ENCODE data around the gene NOL4L.

The NOL4L gene

DNA sequence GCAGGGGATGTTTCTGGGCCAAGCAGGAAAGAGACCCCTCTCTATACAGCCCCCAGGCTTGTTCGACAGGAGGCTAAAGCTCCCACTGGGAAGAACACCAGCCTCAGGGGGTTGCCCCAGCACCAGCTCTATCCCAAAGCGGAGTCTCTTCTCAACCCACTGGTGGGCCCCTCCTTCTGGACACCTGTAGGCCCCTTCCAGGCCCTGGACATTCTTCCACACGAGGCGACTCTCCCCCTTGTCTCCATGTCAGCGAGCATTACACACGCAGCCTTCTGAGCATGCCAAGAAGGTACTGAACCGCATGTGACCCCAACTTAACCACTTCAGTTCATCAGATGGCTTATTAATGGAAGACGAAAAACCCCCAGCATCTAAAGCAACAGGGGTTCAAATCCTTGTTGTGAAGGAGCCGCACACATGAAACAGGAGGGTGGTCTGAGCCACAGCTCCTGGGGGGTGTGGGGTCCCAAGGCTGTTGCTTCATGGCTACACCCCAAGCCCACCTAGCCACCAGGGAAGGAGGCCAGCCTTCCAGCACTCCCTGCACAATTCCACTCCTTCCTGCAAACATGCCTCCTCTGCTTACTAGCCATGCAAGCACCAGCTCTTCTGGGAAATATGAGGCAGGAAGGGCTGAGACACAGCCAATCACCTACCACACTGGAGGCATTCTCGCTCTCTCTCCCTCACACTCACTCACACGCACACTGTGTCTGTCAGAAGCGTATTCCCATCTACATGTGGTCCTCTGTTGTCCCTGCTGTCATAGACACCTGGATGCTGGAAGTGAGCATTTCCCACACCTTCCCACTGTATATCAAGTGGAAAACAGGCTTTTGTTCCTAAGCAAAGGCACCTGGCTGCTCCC lies 104.5 kb downstream of the NOL4L start:
- H3K27ac ChIP-seq: no peak overlapping the region
- TF ChIP-seq ZFX (IDR thresholded peaks at IDR 0.05): no peak
- TF ChIP-seq, protein P1, sequence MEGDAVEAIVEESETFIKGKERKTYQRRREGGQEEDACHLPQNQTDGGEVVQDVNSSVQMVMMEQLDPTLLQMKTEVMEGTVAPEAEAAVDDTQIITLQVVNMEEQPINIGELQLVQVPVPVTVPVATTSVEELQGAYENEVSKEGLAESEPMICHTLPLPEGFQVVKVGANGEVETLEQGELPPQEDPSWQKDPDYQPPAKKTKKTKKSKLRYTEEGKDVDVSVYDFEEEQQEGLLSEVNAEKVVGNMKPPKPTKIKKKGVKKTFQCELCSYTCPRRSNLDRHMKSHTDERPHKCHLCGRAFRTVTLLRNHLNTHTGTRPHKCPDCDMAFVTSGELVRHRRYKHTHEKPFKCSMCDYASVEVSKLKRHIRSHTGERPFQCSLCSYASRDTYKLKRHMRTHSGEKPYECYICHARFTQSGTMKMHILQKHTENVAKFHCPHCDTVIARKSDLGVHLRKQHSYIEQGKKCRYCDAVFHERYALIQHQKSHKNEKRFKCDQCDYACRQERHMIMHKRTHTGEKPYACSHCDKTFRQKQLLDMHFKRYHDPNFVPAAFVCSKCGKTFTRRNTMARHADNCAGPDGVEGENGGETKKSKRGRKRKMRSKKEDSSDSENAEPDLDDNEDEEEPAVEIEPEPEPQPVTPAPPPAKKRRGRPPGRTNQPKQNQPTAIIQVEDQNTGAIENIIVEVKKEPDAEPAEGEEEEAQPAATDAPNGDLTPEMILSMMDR (conservative IDR thresholded peaks at IDR 0.05): no peak

DNA sequence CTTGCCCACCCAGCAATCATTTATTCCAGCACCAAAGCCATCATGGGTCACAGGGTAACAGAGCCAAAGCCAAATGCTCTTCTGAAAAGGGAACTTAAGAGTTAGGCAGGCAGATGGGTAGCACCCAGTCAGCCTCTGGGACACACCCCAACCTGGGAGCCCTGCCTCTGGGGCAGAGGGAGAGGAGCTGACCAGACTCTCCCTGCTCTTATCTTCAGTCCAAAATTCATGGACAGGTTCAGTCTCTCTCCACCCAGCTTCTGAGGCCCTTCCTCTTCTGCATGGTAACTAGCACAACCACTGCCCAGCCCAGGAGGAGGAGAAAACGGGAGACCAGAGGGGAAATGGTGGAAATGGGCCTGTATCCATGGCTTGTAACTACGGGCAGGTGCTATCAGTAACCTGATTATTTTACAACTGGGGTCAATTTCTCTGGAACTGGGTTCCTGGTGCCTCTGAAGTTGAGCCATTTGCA lies 105.4 kb downstream of the NOL4L start:
- no peak overlapping the region for H3K27ac ChIP-seq
- no peak for TF ChIP-seq ZFX (IDR thresholded peaks at IDR 0.05)
- TF ChIP-seq, protein P1 (conservative IDR thresholded peaks at IDR 0.05): no peak

DNA sequence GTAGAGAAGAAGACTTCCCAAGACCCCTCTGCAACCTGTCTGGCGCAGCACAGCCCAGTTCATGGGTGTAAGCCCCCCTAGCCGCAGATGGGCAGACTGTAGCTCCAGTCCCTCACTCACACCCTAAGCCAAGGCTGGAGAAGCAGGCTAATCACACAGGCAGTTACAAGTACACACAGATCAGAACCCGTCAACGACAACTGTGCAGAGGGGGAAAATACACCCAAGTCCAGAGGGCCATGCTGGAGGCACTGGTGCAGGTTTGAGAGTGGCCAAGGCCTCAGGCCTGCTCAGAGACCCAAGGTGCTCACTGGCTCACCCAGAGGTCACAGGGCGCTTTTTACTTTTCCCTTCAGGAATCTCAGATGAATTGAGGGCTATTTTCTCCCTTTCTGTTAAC lies 106.1 kb downstream of the NOL4L start:
- no peak for TF ChIP-seq ZFX (IDR thresholded peaks at IDR 0.05)
- TF ChIP-seq, protein P1 (conservative IDR thresholded peaks at IDR 0.05): no peak
- H3K27ac ChIP-seq: no peak overlapping the region

DNA sequence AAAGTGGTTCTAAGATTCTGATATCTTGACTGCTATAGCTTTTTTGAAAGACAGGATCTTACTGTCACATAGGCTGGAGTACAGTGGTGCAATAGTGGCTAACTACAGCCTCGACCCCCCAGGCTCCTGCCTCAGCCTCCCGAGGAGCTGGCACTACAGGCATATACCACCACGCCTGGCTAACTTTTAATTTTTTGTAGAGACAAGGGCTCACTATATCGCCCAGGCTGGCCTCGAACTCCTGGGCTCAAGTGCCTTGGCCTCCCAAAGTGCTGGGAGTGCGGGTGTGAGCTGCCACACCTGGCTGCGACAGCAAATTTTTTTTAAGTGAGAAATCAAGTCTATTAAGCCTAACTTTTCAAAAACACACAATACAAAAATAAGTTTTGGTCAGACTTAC lies 106.6 kb downstream of the NOL4L start:
- TF ChIP-seq ZFX (IDR thresholded peaks at IDR 0.05): no peak
- TF ChIP-seq, protein P1 (conservative IDR thresholded peaks at IDR 0.05): no peak
- no peak overlapping the region for H3K27ac ChIP-seq

DNA sequence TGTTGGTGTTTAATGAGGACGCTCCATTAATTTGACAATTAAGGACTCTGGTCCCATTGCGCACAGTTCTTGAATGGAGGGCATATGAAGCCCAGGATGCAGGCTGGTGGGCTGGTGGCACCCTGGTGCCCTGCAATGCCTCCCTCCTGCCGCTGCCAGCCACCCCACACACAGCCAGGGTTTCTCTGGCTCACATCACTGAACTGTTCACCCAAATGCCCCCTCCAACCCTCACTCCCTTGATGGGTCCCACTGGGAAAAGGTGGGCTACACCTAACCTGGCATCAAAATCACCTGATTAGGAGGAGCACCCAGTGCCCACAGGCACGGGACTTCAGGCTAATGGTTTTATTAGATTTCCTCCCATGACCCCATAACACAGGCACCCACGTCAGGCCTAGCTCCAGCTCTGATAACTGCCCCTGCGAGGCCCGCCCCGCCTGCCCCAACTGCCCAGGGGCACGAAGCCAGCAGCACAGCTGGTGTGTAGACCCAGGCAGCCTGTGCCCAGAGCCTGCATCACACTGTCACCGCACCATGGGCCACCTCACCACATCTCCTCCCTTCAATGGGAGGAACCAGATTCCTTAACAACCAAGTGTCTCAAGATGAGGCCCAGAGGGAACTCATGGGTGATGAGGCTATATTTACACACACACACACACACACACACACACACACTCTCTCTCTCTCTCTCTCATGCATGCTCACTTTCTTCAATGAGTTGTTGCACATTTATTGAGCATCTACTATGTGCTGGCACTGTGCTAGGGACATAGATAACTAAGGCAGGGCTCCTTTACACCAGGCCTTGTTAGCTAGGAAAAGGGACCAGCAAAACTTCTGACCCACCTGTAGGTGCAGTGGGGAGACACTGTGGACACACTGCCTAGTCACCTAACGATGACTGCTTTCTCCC lies 107.3 kb downstream of the NOL4L start:
- H3K27ac ChIP-seq: no peak overlapping the region

DNA sequence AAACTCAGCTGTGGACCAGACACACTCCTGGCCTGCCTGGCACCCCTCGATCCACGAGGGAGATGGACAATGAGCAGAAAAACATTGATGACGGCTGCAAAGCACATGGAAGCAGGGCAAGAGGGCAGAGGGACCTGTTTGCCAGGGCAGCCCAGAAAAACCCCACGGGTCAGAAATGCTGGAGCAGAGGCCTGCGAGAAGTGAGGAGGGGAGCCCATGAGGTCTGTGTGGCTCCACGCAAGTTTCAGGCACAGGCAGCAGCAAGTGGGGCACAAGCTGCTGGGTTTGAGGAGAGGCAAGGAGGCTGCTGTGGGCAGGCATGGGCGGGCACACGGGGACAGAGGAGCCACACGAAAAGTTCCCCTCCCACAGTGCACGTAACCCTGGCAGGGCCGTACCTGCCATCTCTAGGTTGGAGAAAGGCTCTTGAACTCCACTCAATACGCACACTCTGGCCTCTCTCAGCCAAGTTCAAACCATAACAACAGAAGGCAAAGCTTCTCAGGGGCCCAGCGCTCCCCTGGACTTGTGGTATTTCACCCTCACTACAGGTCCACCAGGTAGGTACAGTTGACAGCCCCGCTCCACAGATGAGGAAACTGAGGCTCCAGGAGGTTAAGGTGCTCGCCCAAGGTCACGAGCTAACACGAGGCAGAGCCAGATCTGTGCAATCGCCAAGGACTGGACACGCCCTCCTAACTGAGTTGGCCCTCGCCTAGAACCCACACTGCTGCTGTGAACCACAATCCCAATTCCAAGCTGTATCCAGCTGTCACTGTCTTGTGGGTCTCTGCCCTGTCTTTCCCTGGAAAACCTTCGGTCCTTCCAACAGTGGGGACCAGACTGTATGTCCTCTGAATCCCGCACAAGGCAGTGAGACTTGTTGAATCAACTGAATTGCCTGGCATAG lies 108.2 kb downstream of the NOL4L start:
- TF ChIP-seq ZFX (IDR thresholded peaks at IDR 0.05): no peak
- TF ChIP-seq, protein P1 (conservative IDR thresholded peaks at IDR 0.05): no peak
- H3K27ac ChIP-seq: no peak overlapping the region

More for the DNA sequence above, 107.3 kb downstream of the NOL4L start:
- no peak for TF ChIP-seq ZFX (IDR thresholded peaks at IDR 0.05)
- TF ChIP-seq, protein P1 (conservative IDR thresholded peaks at IDR 0.05): no peak

Data from C4-2B (cell line).